HG02884 (cell line): ENCODE data around the gene C12orf42.
"Not testable (repeated sequence)": the region's sequence is repeated elsewhere in the genome, so short reads cannot be mapped to it uniquely, and the experiment has no call there.

ENCODE experiments used
- ATAC-seq: cut with Tn5 transposase; IDR thresholded peaks from one replicate; pipeline ENCODE4 v1.9.1; 2021; ENCODE audit warnings: mild to moderate bottlenecking, moderate library complexity; ENCODE audit not compliant: unreplicated experiment

Gene C12orf42

GRCh38 chr12:103498990-103499389, 3.2 kb upstream of the C12orf42 start:
- ATAC-seq, result no peak

- ATAC-seq, result no peak
These were observed 867 bp downstream of the C12orf42 start for GRCh38 chr12:103494734-103495468.

GRCh38 chr12:103494051-103494733, 1.6 kb downstream of the C12orf42 start:
- no peak for ATAC-seq

- no peak for ATAC-seq
These were observed 2.6 kb downstream of the C12orf42 start for GRCh38 chr12:103493199-103493598.

GRCh38 chr12:103482365-103482764, 13.4 kb downstream of the C12orf42 start:
- ATAC-seq, result no peak

- ATAC-seq, result no peak
These were observed 20.7 kb downstream of the C12orf42 start for GRCh38 chr12:103475073-103475472.

GRCh38 chr12:103470664-103471063, 25.1 kb downstream of the C12orf42 start:
- ATAC-seq, result no peak

GRCh38 chr12:103469719-103470118, 26.0 kb downstream of the C12orf42 start:
- ATAC-seq, result no peak

GRCh38 chr12:103468837-103469236, 26.9 kb downstream of the C12orf42 start:
- no peak for ATAC-seq

- peak; percentile 75 for ATAC-seq
These were observed 33.1 kb downstream of the C12orf42 start for GRCh38 chr12:103462675-103463074.

GRCh38 chr12:103457471-103457870, 38.3 kb downstream of the C12orf42 start:
- ATAC-seq, result no peak

- no peak for ATAC-seq
These were observed 39.8 kb downstream of the C12orf42 start for GRCh38 chr12:103456006-103456405.

- no peak for ATAC-seq
These were observed 40.6 kb downstream of the C12orf42 start for GRCh38 chr12:103455020-103455763.

- no peak for ATAC-seq
These were observed 50.8 kb downstream of the C12orf42 start for GRCh38 chr12:103444983-103445382.

GRCh38 chr12:103442822-103443221, 52.9 kb downstream of the C12orf42 start:
- no peak for ATAC-seq

GRCh38 chr12:103442182-103442555, 53.6 kb downstream of the C12orf42 start:
- no peak for ATAC-seq

GRCh38 chr12:103441437-103442181, 54.2 kb downstream of the C12orf42 start:
- ATAC-seq, result peak; percentile 97

- not testable (repeated sequence) for ATAC-seq
These were observed 61.3 kb downstream of the C12orf42 start for GRCh38 chr12:103434165-103435105.

GRCh38 chr12:103431950-103432349, 63.8 kb downstream of the C12orf42 start:
- no peak for ATAC-seq

GRCh38 chr12:103431387-103431786, 64.4 kb downstream of the C12orf42 start:
- no peak for ATAC-seq
